GM12892 (cell line): ENCODE results near the gene SIK3.

Experiments used
- POLR2A ChIP-seq: IDR thresholded peaks from 2 replicates; pipeline ENCODE4 v1.6.1; 2011; ENCODE audit warnings: low read depth, low read length, control low read depth
- POLR2AphosphoS5 ChIP-seq: IDR thresholded peaks from 2 replicates; pipeline ENCODE4 v1.6.1; 2011; ENCODE audit warnings: low read depth, low read length, control low read depth

DNA sequence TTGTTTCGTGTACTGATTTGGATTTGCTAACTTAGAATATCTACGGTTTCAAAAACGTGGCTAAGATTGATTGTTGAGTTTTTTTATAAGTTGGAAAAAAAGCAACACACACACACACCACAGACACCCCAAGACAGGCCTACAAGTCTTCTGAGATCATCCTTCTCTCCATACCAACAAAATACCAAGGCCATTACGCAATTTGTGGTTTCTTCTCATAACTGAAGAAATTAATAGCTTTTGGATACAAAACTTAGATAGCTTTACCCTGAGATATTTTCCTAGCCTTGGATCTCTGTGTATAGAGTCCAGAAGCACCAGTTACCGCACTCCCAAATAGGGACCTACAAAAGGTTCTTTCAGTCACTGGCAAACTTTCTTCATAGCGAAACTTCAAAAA lies 113.6 kb downstream of the SIK3 start:
- TF ChIP-seq POLR2A: no peak
- no peak for TF ChIP-seq POLR2AphosphoS5
